Measurements from ENCODE around the gene RNF10. TPM values are rescaled to one million over a fixed set of nuclear protein-coding genes. Genes with fewer than 3 reads are reported as not detected.

RNF10 gene
- total RNA-seq, 1 donor from 2014 or later, result 177 TPM

DNA sequence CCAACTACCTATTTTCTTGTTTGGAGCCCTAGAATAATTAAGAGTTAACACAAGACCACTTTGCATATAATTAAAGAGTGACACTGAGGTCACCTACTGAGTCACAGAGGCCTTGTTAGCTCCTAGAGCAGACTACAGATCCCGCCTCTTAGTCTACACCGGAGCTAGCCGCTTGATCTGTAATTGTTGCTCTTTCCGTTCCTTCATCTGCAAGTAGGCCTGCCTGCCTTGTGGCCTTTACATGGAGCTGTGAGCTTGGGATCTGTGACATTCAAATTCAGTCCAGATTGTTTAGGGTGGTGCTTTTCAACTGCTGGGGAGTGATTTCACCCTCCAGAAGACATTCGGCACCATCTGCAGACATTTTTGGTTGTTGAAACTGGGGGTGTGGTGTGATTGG, 43.8 kb upstream of the RNF10 start:
- no peak overlapping the region for H3K27ac Mint-ChIP-seq (ENCODE audit: unreplicated experiment)
- H3K4me3 Mint-ChIP-seq (ENCODE audit: unreplicated experiment), result no peak overlapping the region

GRCh38 chr12:120490833-120491512, 43.2 kb upstream of the RNF10 start:
- peaks cover 9% of the 10 kb centered on the region for H3K4me1 Mint-ChIP-seq (ENCODE audit: unreplicated experiment)
- no peak for TF ChIP-seq CTCF (IDR thresholded peaks at IDR 0.05)

More for the DNA sequence above, 43.8 kb upstream of the RNF10 start:
- no peaks in the 10 kb centered on the region for H3K27me3 Mint-ChIP-seq (ENCODE audit: unreplicated experiment)
- no peak for TF ChIP-seq CTCF (IDR thresholded peaks at IDR 0.05)
- H3K4me1 Mint-ChIP-seq (ENCODE audit: unreplicated experiment), result peaks cover 8% of the 10 kb centered on the region
- H3K36me3 Mint-ChIP-seq (ENCODE audit: unreplicated experiment), result peaks cover 6% of the 10 kb centered on the region
- no peak for DNase-seq (ENCODE audit: extremely low spot score, unreplicated experiment)
- no peaks in the 10 kb centered on the region for H3K9me3 Mint-ChIP-seq (ENCODE audit: unreplicated experiment)

DNA sequence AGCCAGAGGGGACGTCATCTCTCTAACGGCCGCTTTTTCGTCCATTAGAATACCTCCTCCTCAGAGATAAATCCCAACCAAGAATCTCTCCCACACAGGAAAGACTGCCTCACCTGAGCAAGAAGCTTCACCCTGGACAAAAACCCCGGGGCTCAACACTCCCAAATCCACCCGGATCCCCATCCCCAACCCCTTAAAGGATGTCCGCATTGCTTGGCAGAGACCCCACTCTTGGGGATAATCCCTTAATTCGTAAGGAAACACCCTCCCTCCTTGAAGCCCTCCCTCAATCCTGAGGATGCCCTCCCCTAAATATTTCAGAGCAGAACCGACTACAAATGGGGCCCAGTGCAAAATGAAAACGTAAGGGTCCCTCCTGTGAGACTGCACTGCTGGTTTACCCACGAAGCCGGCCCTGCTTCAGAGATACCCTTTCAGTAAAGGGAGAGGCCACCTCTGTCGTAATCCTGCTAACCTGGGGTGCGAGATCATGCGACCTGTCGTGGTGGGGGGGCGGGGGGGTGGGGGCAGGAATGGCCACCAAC, 38.9 kb upstream of the RNF10 start:
- no peaks in the 10 kb centered on the region for H3K27me3 Mint-ChIP-seq (ENCODE audit: unreplicated experiment)
- H3K36me3 Mint-ChIP-seq (ENCODE audit: unreplicated experiment), result peaks cover 22% of the 10 kb centered on the region
- H3K27ac Mint-ChIP-seq (ENCODE audit: unreplicated experiment), result peak overlapping the region; percentile 86
- DNase-seq (ENCODE audit: extremely low spot score, unreplicated experiment), result no peak
- H3K4me3 Mint-ChIP-seq (ENCODE audit: unreplicated experiment), result peak overlapping the region; percentile 94
- peaks cover 29% of the 10 kb centered on the region for H3K4me1 Mint-ChIP-seq (ENCODE audit: unreplicated experiment)
- no peaks in the 10 kb centered on the region for H3K9me3 Mint-ChIP-seq (ENCODE audit: unreplicated experiment)
- no peak for TF ChIP-seq CTCF (IDR thresholded peaks at IDR 0.05)

More at GRCh38 chr12:120490833-120491512, 43.2 kb upstream of the RNF10 start:
- Mint-ChIP-seq H3K27ac (ENCODE audit: unreplicated experiment) (no peak overlapping the region), H3K9me3 (ENCODE audit: unreplicated experiment) (no peaks in the 10 kb centered on the region), H3K36me3 (ENCODE audit: unreplicated experiment) (peaks cover 6% of the 10 kb centered on the region), H3K27me3 (ENCODE audit: unreplicated experiment) (no peaks in the 10 kb centered on the region), H3K4me3 (ENCODE audit: unreplicated experiment) (no peak overlapping the region)
- DNase-seq (ENCODE audit: extremely low spot score, unreplicated experiment), result no peak

- Mint-ChIP-seq H3K36me3 (ENCODE audit: unreplicated experiment) (peaks cover 26% of the 10 kb centered on the region), H3K4me3 (ENCODE audit: unreplicated experiment) (peak within 1 kb of the TSS; percentile 94), H3K27ac (ENCODE audit: unreplicated experiment) (peak within 1 kb of the TSS; percentile 86)
Measured at GRCh38 chr12:120495731-120496412, 38.3 kb upstream of the RNF10 start, which contains the start of gene DYNLL1. Gene DYNLL1, plus strand, starts transcription at chr12:120496113. Its CDS starts 309 bp downstream, at chr12:120496422.

More at GRCh38 chr12:120495731-120496412, 38.3 kb upstream of the RNF10 start, which contains the start of gene DYNLL1:
- Mint-ChIP-seq H3K9me3 (ENCODE audit: unreplicated experiment) (no peaks in the 10 kb centered on the region), H3K4me1 (ENCODE audit: unreplicated experiment) (peaks cover 33% of the 10 kb centered on the region), H3K27me3 (ENCODE audit: unreplicated experiment) (no peaks in the 10 kb centered on the region)
- no peak for TF ChIP-seq CTCF (IDR thresholded peaks at IDR 0.05)
- DNase-seq (ENCODE audit: extremely low spot score, unreplicated experiment), result peak; percentile 99
